HepG2 (cell line): ENCODE data around the gene CDC42EP3. TPM values are rescaled to one million over a fixed set of nuclear protein-coding genes. Genes with fewer than 3 reads are reported as not detected.

Experiments used
- ATAC-seq: fragments of 200-7000 bp; cut with Tn5 transposase; 3 replicates; pipeline ENCODE4 v1.9.1; 2020; ENCODE audit warnings: mild to moderate bottlenecking, moderate library complexity
- BruUV-seq: library from RNA; stranded (reverse); fragments of 400-500 nt; replicated peaks from 2 replicates; lab custom pipeline; 2021; lab: Mats Ljungman, UMichigan
- CTCF ChIA-PET: fragments of 300-600 bp; formaldehyde crosslinking; extraction: SDS; loops from one replicate; lab custom pipeline; 2021; ENCODE audit warnings: low total read pairs, inconsistent platforms, low intra/inter-chr PET ratio; lab: Yijun Ruan, JAX
- POLR2A ChIA-PET: fragments of 350-600 bp; sonication (Branson Sonifier 250); formaldehyde crosslinking; loops from one replicate; lab custom pipeline; 2020; ENCODE audit warnings: antibody characterized with exemption, inconsistent platforms; lab: Yijun Ruan, JAX
- DNase-seq: peaks from one replicate; pipeline ENCODE4 v3.0.0-alpha.2; 2015; ENCODE audit warnings: low spot score
- FAIRE-seq: peaks from 3 replicates; lab custom pipeline; 2011; peaks lifted over from hg19 to GRCh38; lab: Jason Lieb, UNC
- H2AFZ ChIP-seq: one replicate; pipeline ENCODE4 v1.6.1; 2011; ENCODE audit warnings: low read length, inconsistent platforms
- H3K27ac ChIP-seq: fragments of 300-600 bp; 3 replicates; pipeline ENCODE4 v1.8.0; 2011; ENCODE audit warnings: mixed run types, mild to moderate bottlenecking, mixed read lengths, low read length, inconsistent platforms; ENCODE audit not compliant: insufficient read depth; ENCODE audit errors: extremely low read length
- H3K27me3 ChIP-seq, 2 experiments: fragments of 200-600 bp in 1 of 2; 2 replicates in 1 of 2; 3 replicates in 1 of 2; pipeline versions ENCODE4 v1.6.0 to v1.8.0; 2011; ENCODE audit warnings: low read length in 2 of 2, mild to moderate bottlenecking in 2 of 2, moderate library complexity in 2 of 2, inconsistent platforms in 1 of 2; ENCODE audit not compliant: insufficient read depth in 2 of 2, control insufficient read depth in 1 of 2
- H3K36me3 ChIP-seq, 2 experiments: fragments of 200-600 bp in 1 of 2; replicated peaks in 1 of 2; 2 replicates in 1 of 2; 3 replicates in 1 of 2; pipeline versions ENCODE4 v1.5.1 to v1.8.0; 2011; ENCODE audit warnings: low read length in 2 of 2, inconsistent platforms in 1 of 2; ENCODE audit not compliant: insufficient read depth in 2 of 2, control insufficient read depth in 1 of 2
- H3K4me1 ChIP-seq: 2 replicates; pipeline ENCODE4 v1.5.1; 2012; ENCODE audit warnings: low read length, inconsistent platforms; ENCODE audit not compliant: insufficient read depth
- H3K4me2 ChIP-seq: 2 replicates; pipeline ENCODE4 v1.6.0; 2011; ENCODE audit warnings: low read depth, low read length, inconsistent platforms
- H3K4me3 ChIP-seq, 3 experiments: fragments of 200-600 bp in 1 of 3; sonication (generic), shearing (Covaris generic) in 1 of 3; replicated peaks in 1 of 3; 2 replicates each; pipeline ENCODE4 v1.5.1; 2011 to 2016; ENCODE audit warnings: low read length in 3 of 3, inconsistent platforms in 2 of 3, low read depth in 2 of 3, mild to moderate bottlenecking in 2 of 3, control low read depth in 1 of 3, mixed read lengths in 1 of 3; ENCODE audit not compliant: insufficient read depth in 1 of 3
- H3K79me2 ChIP-seq: one replicate; pipeline ENCODE4 v1.6.1; 2011; ENCODE audit warnings: low read length, inconsistent platforms; ENCODE audit not compliant: insufficient read depth
- H3K9ac ChIP-seq: 2 replicates; pipeline ENCODE4 v1.6.0; 2011; ENCODE audit warnings: mild to moderate bottlenecking, low read depth, low read length, inconsistent platforms; ENCODE audit not compliant: insufficient read depth
- H3K9me3 ChIP-seq: 2 replicates; pipeline ENCODE4 v1.5.1; 2012; ENCODE audit warnings: mild to moderate bottlenecking, low read length
- H4K20me1 ChIP-seq: 2 replicates; pipeline ENCODE4 v1.6.0; 2011; ENCODE audit warnings: inconsistent platforms, mild to moderate bottlenecking, low read length, moderate library complexity; ENCODE audit not compliant: insufficient read depth
- CCDC6 ChIP-seq: sonication (generic); formaldehyde crosslinking; IDR thresholded peaks from 2 replicates; pipeline ENCODE4 v1.8.1; 2022; ENCODE audit warnings: mild to moderate bottlenecking, missing genetic modification reagents, moderate library complexity
- GPN1 ChIP-seq: sonication (generic); formaldehyde crosslinking; IDR thresholded peaks from 2 replicates; pipeline ENCODE4 v1.5.1; 2020; ENCODE audit warnings: missing genetic modification reagents, borderline replicate concordance
- JUNB ChIP-seq: sonication (generic); formaldehyde crosslinking; IDR thresholded peaks from 2 replicates; pipeline ENCODE4 v1.8.0; 2022; ENCODE audit warnings: missing genetic modification reagents, mild to moderate bottlenecking, borderline replicate concordance
- THAP11 ChIP-seq: IDR thresholded peaks from 2 replicates; pipeline ENCODE4 v1.6.1; 2016; ENCODE audit warnings: missing biosample characterization, missing genetic modification reagents
- ZNF530 ChIP-seq: sonication (generic); formaldehyde crosslinking; IDR thresholded peaks from 2 replicates; pipeline ENCODE4 v1.5.0; 2020; ENCODE audit warnings: low read depth, mild to moderate bottlenecking, missing genetic modification reagents
- WGBS: methylation state at CpG from one replicate; pipeline ENCODE4 v1.1.6; 2017; ENCODE audit warnings: low lambda C conversion rate; 5-methylcytosine and 5-hydroxymethylcytosine counted together
- in situ Hi-C: cut with HindIII; loops from 2 replicates; pipeline ENCODE4 v1.10.0; 2017; ENCODE audit warnings: low pct_unique_long_range_greater_than_20kb; ENCODE audit not compliant: extremely low pct_ligation_motif_present
- intact Hi-C: fragments of 100-400 bp; cut with micrococcal nuclease; formaldehyde crosslinking; loops from one replicate; pipeline ENCODE4 v1.10.0; 2022; ENCODE audit not compliant: unreplicated experiment
- polyA plus RNA-seq, 8 experiments: library from polyadenylated mRNA; depleted of rRNA in 3 of 8; stranded (reverse) in 7 of 8; unstranded in 1 of 8; fragments of >200 nt; fragmentation: Illumina TruSeq in 4 of 8; extraction: Trizol in 4 of 8; gene quantifications; 2 replicates each; pipeline versions ENCODE4 v1.2.1 to v1.2.3, GENCODE V29; 2011 to 2016; ENCODE audit warnings: low read depth in 4 of 8, missing spikeins in 1 of 8, mixed read lengths in 1 of 8; ENCODE audit not compliant: insufficient read depth in 1 of 8
- total RNA-seq, 5 experiments: library from RNA; depleted of rRNA; stranded (reverse); fragments of >200 nt; fragmentation: Illumina TruSeq; extraction: Trizol; gene quantifications; 2 replicates each; pipeline ENCODE4 v1.2.3, GENCODE V29; 2016; ENCODE audit warnings: low read depth in 1 of 5

CDC42EP3 gene
- total and polyA plus RNA-seq, 2 of the 13 experiments (the other 11 are each of a cell fraction or from before 2014, with no cell fraction given) = 0.01 TPM; not detected in 1

DNA sequence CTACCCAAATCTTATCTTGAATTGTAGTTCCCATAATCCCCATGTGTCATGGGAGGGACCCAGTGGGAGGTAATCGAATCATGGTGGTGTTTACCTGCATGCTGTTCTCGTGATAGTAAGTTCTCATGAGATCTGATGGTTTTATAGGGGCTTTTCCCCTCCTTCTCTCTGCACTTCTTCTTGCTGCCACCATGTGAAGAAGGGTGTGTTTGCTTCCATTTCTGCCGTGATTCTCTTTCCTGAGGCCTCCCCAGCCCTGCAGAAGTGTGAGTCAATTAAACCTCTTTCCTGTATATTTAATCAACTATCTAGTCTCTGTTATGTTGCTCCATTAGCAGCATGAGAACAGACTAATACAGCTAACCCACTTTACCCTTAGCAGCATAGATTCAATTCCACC, 37.6 kb downstream of the CDC42EP3 start:
- ATAC-seq (no peak), FAIRE-seq (no peak), DNase-seq (no peak)
- Histone ChIP-seq H3K9ac (no peak overlapping the region), H3K79me2 (no peaks in the 10 kb centered on the region), H3K4me2 (no peak overlapping the region), H4K20me1 (no peaks in the 10 kb centered on the region), H3K27me3 (peaks cover 0 to 14% of the 10 kb centered on the region in 2 experiments; a peak in 2 of 5 replicates), H3K4me1 (no peaks in the 10 kb centered on the region), H3K9me3 (no peaks in the 10 kb centered on the region), H3K36me3 (no peaks in the 10 kb centered on the region), H3K4me3 (no peak overlapping the region), H3K27ac (no peak overlapping the region), H2AFZ (no peak overlapping the region)
- intact Hi-C loops = no loop called here
- no peak for TF ChIP-seq GPN1
- in situ Hi-C loops = no loop called here
- POLR2A ChIA-PET = no interaction called here
- no TSS peak for BruUV-seq
- WGBS = 1% methylated on average over 3 of the region's 3 CpGs
- CTCF ChIA-PET = no interaction called here

DNA sequence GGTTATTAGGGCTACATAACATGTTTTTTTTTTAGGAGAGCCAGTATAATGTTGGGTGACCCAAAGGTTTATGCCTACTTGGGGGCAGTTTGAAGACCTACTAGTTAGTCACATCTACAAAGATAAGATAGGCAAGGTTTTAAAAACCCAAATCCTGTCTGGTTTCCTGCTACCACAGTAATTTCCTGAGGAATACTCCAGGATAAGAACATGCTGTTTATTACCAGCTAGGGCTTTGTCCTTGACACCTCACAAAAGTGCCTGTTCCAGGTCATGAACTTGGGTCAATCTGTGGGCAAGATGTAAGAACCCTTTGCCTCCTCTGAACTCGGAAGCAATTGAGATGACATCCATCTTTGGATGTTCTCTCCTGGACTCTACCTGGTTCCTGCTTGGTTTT, 38.2 kb downstream of the CDC42EP3 start:
- H4K20me1 ChIP-seq = no peaks in the 10 kb centered on the region
- H3K9ac ChIP-seq = no peak overlapping the region
- CTCF ChIA-PET = no interaction called here
- H3K4me3 ChIP-seq = no peak overlapping the region
- DNase-seq = no peak
- 11% methylated on average over 1 of the region's 1 CpG for WGBS
- no peak overlapping the region for H3K4me2 ChIP-seq
- in situ Hi-C loops (no loop called here), intact Hi-C loops (no loop called here)
- no peak for ATAC-seq
- no peaks in the 10 kb centered on the region for H3K36me3 ChIP-seq
- no peaks in the 10 kb centered on the region for H3K79me2 ChIP-seq
- POLR2A ChIA-PET = no interaction called here
- H2AFZ ChIP-seq = no peak overlapping the region
- no peaks in the 10 kb centered on the region for H3K9me3 ChIP-seq
- FAIRE-seq = no peak
- no peak overlapping the region for H3K27ac ChIP-seq
- no peaks in the 10 kb centered on the region for H3K4me1 ChIP-seq
- no TSS peak for BruUV-seq
- TF ChIP-seq THAP11 (CRISPR knock-in tag) (no peak), ZNF530 (CRISPR knock-in tag) (no peak), CCDC6 (no peak), JUNB (CRISPR knock-in tag) (no peak)
- H3K27me3 ChIP-seq = peaks cover 0 to 14% of the 10 kb centered on the region in 2 experiments; a peak in 2 of 5 replicates
